HG02588 (cell line): ENCODE results near the gene BMPR1B.

ENCODE experiments used
- ATAC-seq: cut with Tn5 transposase; IDR thresholded peaks from one replicate; pipeline ENCODE4 v1.9.1; 2021; ENCODE audit warnings: mild to moderate bottlenecking, moderate library complexity; ENCODE audit not compliant: unreplicated experiment

Gene BMPR1B

GRCh38 chr4:95178938-95179337 lies 421.2 kb downstream of the BMPR1B start:
- ATAC-seq, result no peak

GRCh38 chr4:95180531-95181242 lies 422.9 kb downstream of the BMPR1B start:
- no peak for ATAC-seq

GRCh38 chr4:95181243-95181995 lies 423.7 kb downstream of the BMPR1B start:
- no peak for ATAC-seq

GRCh38 chr4:95181996-95182306 lies 424.2 kb downstream of the BMPR1B start:
- no peak for ATAC-seq

GRCh38 chr4:95183656-95184408 lies 426.1 kb downstream of the BMPR1B start:
- ATAC-seq, result no peak

GRCh38 chr4:95186666-95187065 lies 428.9 kb downstream of the BMPR1B start:
- no peak for ATAC-seq

- ATAC-seq, result no peak
Observed at GRCh38 chr4:95188701-95189370, 431.1 kb downstream of the BMPR1B start.

- ATAC-seq, result no peak
Observed at GRCh38 chr4:95190751-95191436, 433.1 kb downstream of the BMPR1B start.

GRCh38 chr4:95191537-95191936 lies 433.8 kb downstream of the BMPR1B start:
- ATAC-seq, result no peak

- no peak for ATAC-seq
Observed at GRCh38 chr4:95193391-95194224, 435.9 kb downstream of the BMPR1B start.

- ATAC-seq, result no peak
Observed at GRCh38 chr4:95197353-95197752, 439.6 kb downstream of the BMPR1B start.

- ATAC-seq, result no peak
Observed at GRCh38 chr4:95198961-95199360, 441.2 kb downstream of the BMPR1B start.

GRCh38 chr4:95204267-95204844 lies 446.6 kb downstream of the BMPR1B start:
- ATAC-seq, result no peak

GRCh38 chr4:95204873-95205272 lies 447.1 kb downstream of the BMPR1B start:
- no peak for ATAC-seq
